ENCODE results near the gene MED13L. TPM values are rescaled to one million over a fixed set of nuclear protein-coding genes. Genes with fewer than 3 reads are reported as not detected.

MED13L gene
- total RNA-seq, 1 experiment from 2014 or later = 80.5 TPM

GRCh38 chr12:116068371-116068770, 209.1 kb downstream of the MED13L start:
- CTCF ChIA-PET = interaction anchor here (1.1 kb wide), 1 partner anchor 168 kb away, joined by 5 read pairs; no protein-coding TSS in a partner anchor

GRCh38 chr12:116067892-116068291, 209.6 kb downstream of the MED13L start:
- TF ChIP-seq STAT6 (CRISPR knock-in tag; conservative IDR thresholded peaks at IDR 0.05; ENCODE audit: low read depth) (no peak), SMAD3 (CRISPR knock-in tag; IDR thresholded peaks at IDR 0.05; ENCODE audit: borderline replicate concordance) (no peak), NR2C2 (CRISPR knock-in tag; IDR thresholded peaks at IDR 0.05) (no peak), ZNF425 (CRISPR knock-in tag; conservative IDR thresholded peaks at IDR 0.05) (no peak), KAT7 (CRISPR knock-in tag; IDR thresholded peaks at IDR 0.05; ENCODE audit: borderline replicate concordance) (no peak)
- POLR2A ChIA-PET = no interaction called here
- no peak for DNase-seq (ENCODE audit: low spot score)
- H3K4me3 Mint-ChIP-seq = no peak overlapping the region
- CTCF ChIA-PET = interaction anchor here (1.1 kb wide), 1 partner anchor 168 kb away, joined by 5 read pairs; no protein-coding TSS in a partner anchor
- ATAC-seq = no peak
- no peak overlapping the region for H3K27ac Mint-ChIP-seq
- no peaks in the 10 kb centered on the region for H3K36me3 Mint-ChIP-seq
- peaks cover 27% of the 10 kb centered on the region for H3K4me1 Mint-ChIP-seq
- no peaks in the 10 kb centered on the region for H3K27me3 Mint-ChIP-seq (ENCODE audit: low read depth)
- no peaks in the 10 kb centered on the region for H3K9me3 Mint-ChIP-seq

More at GRCh38 chr12:116068371-116068770, 209.1 kb downstream of the MED13L start:
- POLR2A ChIA-PET = no interaction called here
- Mint-ChIP-seq H3K36me3 (no peaks in the 10 kb centered on the region), H3K27me3 (ENCODE audit: low read depth) (no peaks in the 10 kb centered on the region), H3K4me1 (peaks cover 27% of the 10 kb centered on the region), H3K4me3 (no peak overlapping the region), H3K27ac (no peak overlapping the region), H3K9me3 (no peaks in the 10 kb centered on the region)
- TF ChIP-seq ELF4 (CRISPR knock-in tag; IDR thresholded peaks at IDR 0.05; ENCODE audit: low read depth) = no peak
- TF ChIP-seq ZNF121 (CRISPR knock-in tag; IDR thresholded peaks at IDR 0.05) = no peak
- no peak for ATAC-seq
- no peak for DNase-seq (ENCODE audit: low spot score)

- ATAC-seq (peak; percentile 62), DNase-seq (ENCODE audit: low spot score) (peak; percentile 39)
- Mint-ChIP-seq H3K4me3 (no peak overlapping the region), H3K27ac (no peak overlapping the region), H3K27me3 (ENCODE audit: low read depth) (no peaks in the 10 kb centered on the region; the same call in 1 of the 2 replicates), H3K4me1 (peaks cover 16% of the 10 kb centered on the region), H3K9me3 (no peaks in the 10 kb centered on the region), H3K36me3 (no peaks in the 10 kb centered on the region)
- ChIA-PET CTCF (no interaction called here), POLR2A (no interaction called here)
- no peak for TF ChIP-seq ZNF512 (CRISPR knock-in tag; IDR thresholded peaks at IDR 0.05; ENCODE audit: borderline replicate concordance)
- TF ChIP-seq ZSCAN18 (CRISPR knock-in tag; IDR thresholded peaks at IDR 0.05) = no peak
- TF ChIP-seq GTF2I (CRISPR knock-in tag; conservative IDR thresholded peaks at IDR 0.05) = no peak
- TF ChIP-seq JAZF1 (CRISPR knock-in tag; IDR thresholded peaks at IDR 0.05) = no peak
- no peak for TF ChIP-seq ZBTB21 (CRISPR knock-in tag; IDR thresholded peaks at IDR 0.05; ENCODE audit: borderline replicate concordance)
- TF ChIP-seq ZNF396 (CRISPR knock-in tag; IDR thresholded peaks at IDR 0.05; ENCODE audit: borderline replicate concordance) = no peak
- TF ChIP-seq ETV6 (CRISPR knock-in tag; IDR thresholded peaks at IDR 0.05) = no peak
- TF ChIP-seq CTCF (IDR thresholded peaks at IDR 0.05) = peak; percentile 40; the same call in 1 of the 2 replicates
Measured at GRCh38 chr12:116066381-116067230, 210.9 kb downstream of the MED13L start.

Data from WTC11 (cell line).